GM23338 (cell line): ENCODE data around the gene EXOC4. TPM values are rescaled to one million over a fixed set of nuclear protein-coding genes. Genes with fewer than 3 reads are reported as not detected.

Source experiments
- ATAC-seq: fragments of 200-7000 bp; cut with Tn5 transposase; 3 replicates; pipeline ENCODE4 v1.9.1; 2020
- DNase-seq: peaks from one replicate; pipeline ENCODE4 v3.0.0-alpha.2; 2015; ENCODE audit warnings: low spot score
- H2AFZ ChIP-seq: fragments of 200-600 bp; sonication (generic); 2 replicates; pipeline ENCODE4 v1.8.0; 2016; ENCODE audit warnings: antibody characterized with exemption, mild to moderate bottlenecking, moderate library complexity
- H3F3A ChIP-seq: fragments of 200-600 bp; sonication (generic); replicated peaks from 2 replicates; pipeline ENCODE4 v1.8.0; 2017; ENCODE audit warnings: antibody characterized with exemption, mixed run types, low read depth
- H3K27ac ChIP-seq: fragments of 200-600 bp; sonication (generic); 2 replicates; pipeline ENCODE4 v1.6.1; 2016; ENCODE audit warnings: low read depth
- H3K27me3 ChIP-seq: fragments of 200-600 bp; sonication (generic); 2 replicates; pipeline ENCODE4 v1.8.0; 2016; ENCODE audit warnings: mild to moderate bottlenecking, mixed run types, moderate library complexity; ENCODE audit not compliant: insufficient read depth
- H3K36me3 ChIP-seq: fragments of 200-600 bp; sonication (generic); 2 replicates; pipeline ENCODE4 v1.8.0; 2016; ENCODE audit warnings: mild to moderate bottlenecking; ENCODE audit not compliant: insufficient read depth
- H3K4me1 ChIP-seq: fragments of 200-600 bp; sonication (generic); 2 replicates; pipeline ENCODE4 v1.8.0; 2016; ENCODE audit warnings: mild to moderate bottlenecking, moderate library complexity; ENCODE audit not compliant: insufficient read depth
- H3K4me2 ChIP-seq: fragments of 200-600 bp; sonication (generic); 2 replicates; pipeline ENCODE4 v1.7.1; 2017; ENCODE audit warnings: mixed run types
- H3K4me3 ChIP-seq: fragments of 200-600 bp; sonication (generic); 2 replicates; pipeline ENCODE4 v1.6.1; 2016; ENCODE audit warnings: mixed run types
- H3K79me2 ChIP-seq: fragments of 200-600 bp; sonication (generic); replicated peaks from 2 replicates; pipeline ENCODE4 v1.8.0; 2017; ENCODE audit warnings: mild to moderate bottlenecking; ENCODE audit not compliant: insufficient read depth
- H3K9me2 ChIP-seq: fragments of 200-600 bp; sonication (generic); 2 replicates; pipeline ENCODE4 v1.8.0; 2017; ENCODE audit not compliant: insufficient read depth
- H4K20me1 ChIP-seq: fragments of 200-600 bp; sonication (generic); replicated peaks from 2 replicates; pipeline ENCODE4 v1.8.0; 2017; ENCODE audit warnings: mild to moderate bottlenecking; ENCODE audit not compliant: insufficient read depth
- H3K27ac Mint-ChIP-seq: 2 replicates; pipeline ENCODE4 v1.8.0; 2020; ENCODE audit warnings: inconsistent platforms, mild to moderate bottlenecking, moderate library complexity, mixed read lengths
- H3K27me3 Mint-ChIP-seq: 3 replicates; pipeline ENCODE4 v1.8.0; 2022; ENCODE audit warnings: low read depth, mild to moderate bottlenecking, moderate library complexity, mixed read lengths, inconsistent platforms; ENCODE audit not compliant: insufficient read depth, poor library complexity
- H3K36me3 Mint-ChIP-seq: 3 replicates; pipeline ENCODE4 v1.8.0; 2021; ENCODE audit warnings: low read depth, mild to moderate bottlenecking, inconsistent platforms, moderate library complexity, mixed read lengths
- H3K4me1 Mint-ChIP-seq: 3 replicates; pipeline ENCODE4 v1.8.0; 2020; ENCODE audit warnings: mild to moderate bottlenecking, inconsistent platforms, mixed read lengths
- H3K4me3 Mint-ChIP-seq: 3 replicates; pipeline ENCODE4 v1.8.0; 2021; ENCODE audit warnings: moderate library complexity, mild to moderate bottlenecking, inconsistent platforms, mixed read lengths
- H3K9me3 Mint-ChIP-seq: 3 replicates; pipeline ENCODE4 v1.8.0; 2020; ENCODE audit warnings: moderate library complexity, mild to moderate bottlenecking, inconsistent platforms, mixed read lengths
- CREB1 ChIP-seq: fragments of 250-450 bp; sonication (Bioruptor Pico); IDR thresholded peaks from 2 replicates; pipeline ENCODE4 v1.5.0; 2020; ENCODE audit warnings: low read depth, mild to moderate bottlenecking, moderate library complexity
- EZH2phosphoT487 ChIP-seq: fragments of 200-600 bp; sonication (generic); IDR thresholded peaks from one replicate; pipeline ENCODE4 v1.8.1; 2018; ENCODE audit warnings: antibody characterized with exemption; ENCODE audit not compliant: unreplicated experiment
- JUNB ChIP-seq: IDR thresholded peaks from one replicate; pipeline ENCODE4 v1.6.1; 2016; ENCODE audit warnings: antibody characterized with exemption; ENCODE audit not compliant: unreplicated experiment
- NANOG ChIP-seq: IDR thresholded peaks from 2 replicates; pipeline ENCODE4 v1.6.1; 2016; ENCODE audit warnings: antibody characterized with exemption, borderline replicate concordance
- POLR2AphosphoS5 ChIP-seq: IDR thresholded peaks from 2 replicates; pipeline ENCODE4 v1.6.1; 2016; ENCODE audit warnings: antibody characterized with exemption, low read depth
- STAT1 ChIP-seq: IDR thresholded peaks from one replicate; pipeline ENCODE4 v1.6.1; 2016; ENCODE audit warnings: antibody characterized with exemption; ENCODE audit not compliant: unreplicated experiment
- ZNF114 ChIP-seq: fragments of 250-450 bp; sonication (Bioruptor Pico); IDR thresholded peaks from 2 replicates; pipeline ENCODE4 v1.5.0; 2020; ENCODE audit warnings: mild to moderate bottlenecking, moderate library complexity
- ZNF331 ChIP-seq: fragments of 250-450 bp; sonication (Bioruptor Pico); IDR thresholded peaks from 2 replicates; pipeline ENCODE4 v1.5.0; 2020; ENCODE audit warnings: low read depth, mild to moderate bottlenecking, moderate library complexity
- ZNF462 ChIP-seq: fragments of 250-450 bp; sonication (Bioruptor Pico); IDR thresholded peaks from 2 replicates; pipeline ENCODE4 v1.5.0; 2020; ENCODE audit warnings: mild to moderate bottlenecking, moderate library complexity
- polyA plus RNA-seq: library from polyadenylated mRNA; unstranded; fragments of >200 nt; fragmentation: Nextera tagmentation; extraction: Ambion mirVana; gene quantifications from 2 replicates; pipeline ENCODE4 v1.2.1, GENCODE V29; 2016
- total RNA-seq: library from RNA; depleted of rRNA; stranded (reverse); fragments of >200 nt; shearing (Covaris generic); gene quantifications from 2 replicates; pipeline ENCODE4 v1.2.3, GENCODE V29; 2014

EXOC4 gene
- total and polyA plus RNA-seq, 2 experiments from 2014 or later = 37.5 to 52.7 TPM

DNA sequence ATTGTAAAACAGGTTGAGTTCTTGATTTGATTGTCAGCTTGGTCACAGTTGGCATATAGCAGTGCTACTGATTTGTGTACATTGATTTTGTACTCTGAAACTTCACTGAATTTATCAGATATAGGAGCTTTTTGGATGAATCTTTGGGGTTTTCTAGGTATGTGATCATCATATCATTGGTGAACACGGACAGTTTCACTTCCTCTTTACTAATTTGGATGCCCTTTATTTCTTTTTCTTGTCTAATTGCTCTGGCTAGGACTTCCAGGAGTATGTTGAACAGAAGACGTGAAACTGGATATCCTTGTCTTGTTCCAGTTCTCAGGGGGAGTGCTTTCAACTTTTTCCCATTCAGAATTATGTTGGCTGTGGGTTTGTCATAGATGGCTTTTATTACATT is 86.9 kb downstream of the EXOC4 start:
- TF ChIP-seq POLR2AphosphoS5 (no peak), ZNF462 (CRISPR knock-in tag) (no peak), CREB1 (CRISPR knock-in tag) (no peak), STAT1 (no peak), ZNF114 (CRISPR knock-in tag) (no peak), JUNB (no peak), EZH2phosphoT487 (no peak), ZNF331 (CRISPR knock-in tag) (no peak), NANOG (no peak)
- H3K4me3 ChIP-seq = no peak overlapping the region
- H3K36me3 ChIP-seq = peaks cover 5% of the 10 kb centered on the region; the same call in 1 of the 2 replicates
- H3K4me3 Mint-ChIP-seq = no peak overlapping the region
- peaks cover 37% of the 10 kb centered on the region for H3K9me3 Mint-ChIP-seq
- ATAC-seq = no peak
- H4K20me1 ChIP-seq = no peaks in the 10 kb centered on the region
- H3F3A ChIP-seq = no peaks in the 10 kb centered on the region
- no peak overlapping the region for H2AFZ ChIP-seq
- H3K9me2 ChIP-seq = no peaks in the 10 kb centered on the region
- no peak overlapping the region for H3K4me2 ChIP-seq
- peaks cover 28% of the 10 kb centered on the region for H3K4me1 Mint-ChIP-seq
- peaks cover 3% of the 10 kb centered on the region for H3K4me1 ChIP-seq
- no peak for DNase-seq
- no peak overlapping the region for H3K27ac ChIP-seq
- peaks cover 27% of the 10 kb centered on the region for H3K79me2 ChIP-seq
- H3K27me3 ChIP-seq = no peaks in the 10 kb centered on the region
- H3K27me3 Mint-ChIP-seq = peaks cover 7% of the 10 kb centered on the region
- H3K36me3 Mint-ChIP-seq = peaks cover 60% of the 10 kb centered on the region
- H3K27ac Mint-ChIP-seq = no peak overlapping the region
